Suprapubic skin (tissue), 4 donors: ENCODE data around the gene PIAS4.

ENCODE experiments used
- POLR2A ChIP-seq, 2 donors: fragments of 450-650 bp; IDR thresholded peaks; one replicate each; pipeline ENCODE4 v1.6.1; 2017; ENCODE audit warnings: antibody characterized with exemption in 2 of 2, mild to moderate bottlenecking in 2 of 2, moderate library complexity in 2 of 2
- POLR2AphosphoS5 ChIP-seq, 3 donors: sonication (generic); formaldehyde crosslinking; IDR thresholded peaks; one replicate each; pipeline ENCODE4 v1.6.1; 2017; ENCODE audit warnings: antibody characterized with exemption in 3 of 3
- TF ChIP-seq, protein P1 (sequence below), 2 donors: fragments of 200-600 bp in 1 of 2; fragments of 450-650 bp in 1 of 2; sonication (generic) in 1 of 2; IDR thresholded peaks; one replicate each; pipeline ENCODE4 v1.5.1; 2016 to 2019; ENCODE audit warnings: antibody characterized with exemption in 2 of 2, mild to moderate bottlenecking in 1 of 2, moderate library complexity in 1 of 2

DNA sequence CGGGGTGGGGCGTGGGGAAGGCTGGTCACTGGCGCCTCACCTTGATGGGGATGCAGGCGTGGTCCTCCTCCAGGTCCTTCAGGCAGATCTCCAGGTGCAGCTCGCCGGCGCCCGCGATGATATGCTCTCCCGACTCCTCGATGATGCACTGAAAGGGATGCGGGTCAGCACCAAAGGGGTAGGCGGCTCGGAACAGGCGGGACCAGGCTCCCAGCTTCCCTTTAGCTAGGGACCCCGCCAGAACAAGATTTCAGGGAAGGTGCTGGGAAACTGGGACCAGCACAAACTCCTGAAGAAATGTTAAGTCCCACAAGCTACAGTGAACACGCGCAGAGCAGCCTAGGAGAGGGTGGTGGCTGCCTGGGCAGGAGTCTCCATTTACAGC, 28.3 kb upstream of the PIAS4 start:
- TF ChIP-seq, protein P1, sequence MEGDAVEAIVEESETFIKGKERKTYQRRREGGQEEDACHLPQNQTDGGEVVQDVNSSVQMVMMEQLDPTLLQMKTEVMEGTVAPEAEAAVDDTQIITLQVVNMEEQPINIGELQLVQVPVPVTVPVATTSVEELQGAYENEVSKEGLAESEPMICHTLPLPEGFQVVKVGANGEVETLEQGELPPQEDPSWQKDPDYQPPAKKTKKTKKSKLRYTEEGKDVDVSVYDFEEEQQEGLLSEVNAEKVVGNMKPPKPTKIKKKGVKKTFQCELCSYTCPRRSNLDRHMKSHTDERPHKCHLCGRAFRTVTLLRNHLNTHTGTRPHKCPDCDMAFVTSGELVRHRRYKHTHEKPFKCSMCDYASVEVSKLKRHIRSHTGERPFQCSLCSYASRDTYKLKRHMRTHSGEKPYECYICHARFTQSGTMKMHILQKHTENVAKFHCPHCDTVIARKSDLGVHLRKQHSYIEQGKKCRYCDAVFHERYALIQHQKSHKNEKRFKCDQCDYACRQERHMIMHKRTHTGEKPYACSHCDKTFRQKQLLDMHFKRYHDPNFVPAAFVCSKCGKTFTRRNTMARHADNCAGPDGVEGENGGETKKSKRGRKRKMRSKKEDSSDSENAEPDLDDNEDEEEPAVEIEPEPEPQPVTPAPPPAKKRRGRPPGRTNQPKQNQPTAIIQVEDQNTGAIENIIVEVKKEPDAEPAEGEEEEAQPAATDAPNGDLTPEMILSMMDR (IDR thresholded peaks at IDR 0.05): no peak
- TF ChIP-seq POLR2A (IDR thresholded peaks at IDR 0.05): no peak
- no peak for TF ChIP-seq POLR2AphosphoS5 (IDR thresholded peaks at IDR 0.05)
